HTR-8/SVneo (cell line): ENCODE data around the gene NEMP2.
A peak's percentile ranks its signal among the peaks of the same experiment; 100 is the strongest.

Experiments used
- DNase-seq: peaks from one replicate; pipeline ENCODE4 v3.0.0; 2011; ENCODE audit warnings: low spot score, mixed read lengths; ENCODE audit not compliant: insufficient read length
- FAIRE-seq: peaks from 2 replicates; lab custom pipeline; 2011; peaks lifted over from hg19 to GRCh38; lab: Jason Lieb, UNC

Gene NEMP2

GRCh38 chr2:190462181-190462580 lies 72.3 kb downstream of the NEMP2 start:
- no peak for FAIRE-seq
- no peak for DNase-seq

GRCh38 chr2:190460487-190460886 lies 74.0 kb downstream of the NEMP2 start:
- DNase-seq (no peak), FAIRE-seq (peak; percentile 68)

DNA sequence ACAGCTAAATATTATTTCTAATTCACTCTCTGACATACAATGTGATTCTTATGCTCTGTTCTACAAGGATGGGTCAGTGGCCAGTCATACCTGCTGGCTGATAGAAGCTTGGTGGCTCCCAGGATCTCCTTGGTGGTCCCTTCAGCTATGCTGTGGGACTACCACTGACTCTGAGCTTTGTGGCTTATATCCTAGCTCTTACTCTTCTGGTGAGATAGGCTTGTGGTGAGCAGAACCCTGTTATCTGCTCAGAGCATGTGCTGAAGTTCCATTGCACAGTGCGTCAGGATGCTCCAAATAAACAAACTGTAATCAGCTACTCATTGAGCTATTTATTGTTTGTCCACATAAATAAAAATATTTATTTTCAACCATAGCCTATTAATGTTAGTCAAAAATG lies 74.6 kb downstream of the NEMP2 start:
- DNase-seq (no peak), FAIRE-seq (no peak)

DNA sequence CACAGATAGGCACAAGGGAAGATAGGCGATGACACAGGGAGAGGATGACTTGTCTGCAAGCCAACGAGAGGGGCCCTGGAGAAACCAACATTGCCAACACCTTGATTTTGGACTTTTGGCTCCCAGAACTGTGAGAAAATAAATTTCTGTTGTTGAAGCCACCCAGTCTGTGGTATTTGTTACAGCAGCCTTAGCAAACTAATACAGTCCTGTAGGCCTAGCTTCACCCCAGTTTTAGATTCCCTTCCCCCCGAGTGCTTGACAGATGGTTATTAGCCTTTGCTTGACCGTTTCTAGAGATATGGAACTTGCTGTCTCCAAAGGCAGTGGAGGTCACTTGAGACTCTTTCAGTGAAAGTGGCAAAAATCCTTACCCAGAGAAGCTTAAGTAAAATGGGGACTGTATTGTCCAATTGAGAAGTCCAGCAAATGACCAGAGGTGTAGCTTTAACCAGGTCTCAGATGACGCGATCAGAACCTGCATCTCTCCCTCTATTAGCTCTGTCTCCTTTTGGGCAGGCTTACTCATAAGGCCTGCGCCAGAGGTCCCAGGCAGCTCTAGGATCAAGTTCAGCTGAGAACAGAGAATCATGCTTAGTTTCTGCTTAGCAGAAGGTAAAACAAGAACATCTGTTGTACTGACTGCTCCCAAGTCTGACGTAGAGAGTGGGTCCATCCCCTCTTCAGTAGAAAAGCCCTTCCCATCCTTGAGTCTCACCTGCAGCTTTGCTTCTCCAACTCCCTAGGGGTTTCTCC lies 76.0 kb downstream of the NEMP2 start:
- FAIRE-seq (no peak), DNase-seq (no peak)

- DNase-seq, result no peak
- FAIRE-seq, result no peak
Measured at GRCh38 chr2:190457256-190457655, 77.3 kb downstream of the NEMP2 start.

DNA sequence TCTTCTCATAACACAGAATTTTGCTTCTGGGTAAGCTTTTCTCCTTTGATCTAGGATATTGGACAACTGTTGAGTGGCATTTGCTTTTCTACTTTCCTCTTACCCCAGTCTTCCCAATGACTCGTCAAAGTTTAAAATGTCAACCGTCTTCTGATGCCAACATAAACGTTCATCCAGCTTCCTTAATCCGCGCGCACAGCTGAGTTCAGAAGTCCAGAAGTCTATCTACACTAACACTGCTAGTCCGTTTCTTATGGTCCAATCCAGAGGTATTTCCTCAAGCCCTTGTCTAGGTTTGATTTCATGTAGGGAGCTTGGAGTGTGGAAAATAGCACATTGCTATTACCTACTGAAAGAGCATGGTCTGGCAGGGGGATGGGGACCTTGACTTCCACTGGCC lies 77.7 kb downstream of the NEMP2 start:
- DNase-seq, result no peak
- no peak for FAIRE-seq

DNA sequence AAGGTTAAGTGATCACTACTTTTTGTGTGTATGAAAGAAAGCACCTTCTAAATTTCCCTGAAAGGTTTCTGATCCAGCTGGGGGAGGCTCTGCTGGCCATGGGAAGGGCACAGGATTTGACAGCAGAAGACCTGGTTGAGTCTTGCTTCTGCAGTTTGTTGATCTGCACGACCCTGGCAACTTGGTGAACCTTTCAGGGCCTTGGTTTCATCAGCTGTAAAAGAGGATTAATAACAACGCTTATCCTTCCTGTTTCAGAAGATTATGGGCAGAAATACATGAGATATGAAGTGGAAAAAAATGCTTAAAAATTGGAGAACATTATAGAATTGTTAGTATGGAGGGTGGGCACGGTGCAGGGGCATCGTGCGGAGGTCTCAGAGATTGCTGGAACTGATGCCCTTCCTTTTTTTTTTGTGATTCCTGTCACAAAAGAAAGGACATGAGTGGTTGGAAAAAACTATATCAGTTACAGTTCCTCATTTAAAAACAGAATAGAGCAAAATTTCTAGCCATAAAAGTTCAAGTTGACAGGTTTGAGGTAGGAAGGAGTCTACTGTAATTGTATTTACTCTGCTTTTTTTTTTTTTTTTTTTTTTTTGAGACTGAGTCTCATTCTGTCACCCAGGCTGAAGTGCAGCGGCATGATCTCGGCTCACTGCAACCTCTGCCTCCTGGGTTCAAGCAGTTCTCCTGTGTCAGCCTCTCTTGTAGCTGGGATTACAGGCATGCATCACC lies 79.0 kb downstream of the NEMP2 start:
- FAIRE-seq, result no peak
- DNase-seq, result no peak

DNA sequence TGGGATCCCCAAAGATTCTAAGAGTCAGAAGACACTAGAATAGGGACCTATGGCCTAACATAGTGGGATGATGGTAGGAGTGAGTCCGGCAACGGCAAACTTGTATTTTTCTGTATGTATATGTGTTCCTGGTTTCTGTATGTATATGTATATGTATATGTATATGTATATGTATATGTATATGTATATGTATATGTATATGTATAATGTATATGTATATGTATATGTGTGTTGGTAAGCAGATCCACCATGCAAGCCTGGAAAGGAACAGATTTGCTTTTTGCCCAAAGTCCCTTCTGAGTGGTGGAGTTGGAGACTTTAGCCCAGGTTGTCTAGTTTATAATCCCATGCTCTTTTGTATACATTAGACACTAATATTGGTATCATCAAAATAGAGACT lies 79.7 kb downstream of the NEMP2 start:
- no peak for DNase-seq
- FAIRE-seq, result no peak
